Adrenal gland (tissue), 5 donors: Measurements from ENCODE around the gene GDF2.

Source experiments
- CTCF ChIP-seq, 6 experiments: fragments of 450-650 bp in 4 of 6; fragments of 200-600 bp in 2 of 6; sonication (generic) in 1 of 6; IDR thresholded peaks; 1 replicate in 5 of 6; 2 replicates in 1 of 6; pipeline versions ENCODE4 v1.5.1 to v1.8.0; 2016 to 2021; ENCODE audit warnings: antibody characterized with exemption in 6 of 6, mild to moderate bottlenecking in 2 of 6, moderate library complexity in 1 of 6
- POLR2A ChIP-seq, 2 donors: fragments of 450-650 bp; IDR thresholded peaks; one replicate each; pipeline ENCODE4 v1.6.1; 2017; ENCODE audit warnings: antibody characterized with exemption in 2 of 2, mild to moderate bottlenecking in 2 of 2, moderate library complexity in 1 of 2
- donor health status: DM: no; HTN: no; CAD: no.

GRCh38 chr10:47296156-47296894 is 25.9 kb upstream of the GDF2 start:
- TF ChIP-seq POLR2A (IDR thresholded peaks at IDR 0.05), result no peak
- TF ChIP-seq CTCF (IDR thresholded peaks at IDR 0.05), result no peak
